H4 (cell line): Measurements from ENCODE around the gene MEST. TPM values are rescaled to one million over a fixed set of nuclear protein-coding genes. Genes with fewer than 3 reads are reported as not detected.
"Not testable (repeated sequence)": the region's sequence is repeated elsewhere in the genome, so short reads cannot be mapped to it uniquely, and the experiment has no call there.

Experiments used
- DNase-seq: peaks from one replicate; pipeline ENCODE4 v3.0.0-alpha.2; 2015; ENCODE audit warnings: low spot score
- total RNA-seq: library from RNA; depleted of rRNA; stranded (reverse); fragments of >200 nt; shearing (Covaris generic); gene quantifications from 2 replicates; pipeline ENCODE4 v1.2.3, GENCODE V29; 2014; rRNA removed

Gene MEST, protein sequence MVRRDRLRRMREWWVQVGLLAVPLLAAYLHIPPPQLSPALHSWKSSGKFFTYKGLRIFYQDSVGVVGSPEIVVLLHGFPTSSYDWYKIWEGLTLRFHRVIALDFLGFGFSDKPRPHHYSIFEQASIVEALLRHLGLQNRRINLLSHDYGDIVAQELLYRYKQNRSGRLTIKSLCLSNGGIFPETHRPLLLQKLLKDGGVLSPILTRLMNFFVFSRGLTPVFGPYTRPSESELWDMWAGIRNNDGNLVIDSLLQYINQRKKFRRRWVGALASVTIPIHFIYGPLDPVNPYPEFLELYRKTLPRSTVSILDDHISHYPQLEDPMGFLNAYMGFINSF
- total RNA-seq = 0.06 TPM in 1 of 2 replicates, not detected in the other

GRCh38 chr7:130491841-130492522 is at the start of gene MEST:
MEST (plus strand) TSS chr7:130492085; CDS start chr7:130492314, 229 bp downstream.
- DNase-seq = no peak

DNA sequence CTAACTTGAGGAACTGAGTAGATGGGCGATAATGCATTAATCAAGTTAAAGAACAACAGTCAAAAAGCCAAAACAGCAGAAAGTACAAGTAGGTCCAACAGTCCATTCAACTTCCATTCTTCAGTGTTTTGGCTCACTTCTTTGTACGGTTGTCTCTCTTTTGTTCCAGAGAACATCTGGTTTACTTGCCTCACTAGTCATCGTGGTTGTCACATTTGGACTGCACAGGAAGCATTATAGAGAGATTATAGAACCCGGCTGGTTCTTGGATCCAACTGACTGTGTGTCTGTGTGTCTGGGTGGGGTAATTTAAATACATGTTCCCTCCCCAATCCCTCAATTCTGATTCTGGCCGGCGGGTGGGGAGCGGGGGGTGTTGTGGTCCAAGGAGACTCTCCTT is 49.3 kb upstream of the MEST start:
- DNase-seq = no peak

DNA sequence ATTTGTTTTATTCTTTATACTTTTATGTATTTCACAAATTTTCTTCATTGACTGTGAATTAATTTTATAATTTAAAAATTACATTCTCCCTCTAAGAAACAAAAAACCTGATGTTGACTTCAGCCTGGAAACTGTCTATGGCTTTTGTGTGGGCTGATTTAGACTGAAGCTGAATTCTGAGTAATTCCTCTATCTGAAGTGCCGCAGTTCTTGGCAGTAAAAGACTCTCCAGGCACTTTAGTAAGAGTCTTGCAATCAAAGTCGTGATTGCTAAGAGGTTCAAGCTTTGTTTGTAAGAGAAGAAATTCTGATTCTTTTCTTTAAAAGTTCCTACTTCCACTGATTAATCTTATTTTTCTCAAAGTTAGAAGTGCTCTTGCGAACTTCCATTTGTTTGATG is 47.7 kb upstream of the MEST start:
- no peak for DNase-seq

GRCh38 chr7:130444751-130445407 is 47.0 kb upstream of the MEST start:
- DNase-seq = no peak

- no peak for DNase-seq
Measured at GRCh38 chr7:130446259-130446658, 45.6 kb upstream of the MEST start.

GRCh38 chr7:130451344-130451743 is 40.5 kb upstream of the MEST start:
- not testable (repeated sequence) for DNase-seq

GRCh38 chr7:130452951-130453350 is 38.9 kb upstream of the MEST start:
- DNase-seq = no peak

DNA sequence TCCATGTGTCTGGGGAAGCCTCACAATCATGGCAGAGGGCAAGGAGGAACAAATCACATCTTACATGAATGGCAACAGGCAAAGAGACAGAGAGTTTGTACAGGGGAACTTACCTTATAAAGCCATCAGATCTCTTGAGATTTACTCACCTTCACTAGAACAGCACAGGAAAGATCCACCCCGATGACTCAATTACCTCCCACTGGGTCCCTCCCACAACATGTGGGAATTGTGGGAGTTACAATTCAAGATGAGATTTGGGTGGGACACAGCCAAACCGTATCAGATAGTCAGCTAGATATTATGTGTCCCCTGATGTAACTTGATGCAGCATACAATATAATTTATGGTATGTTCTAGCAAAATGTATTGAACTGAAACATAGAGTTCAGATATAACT is 36.9 kb upstream of the MEST start:
- DNase-seq = no peak

DNA sequence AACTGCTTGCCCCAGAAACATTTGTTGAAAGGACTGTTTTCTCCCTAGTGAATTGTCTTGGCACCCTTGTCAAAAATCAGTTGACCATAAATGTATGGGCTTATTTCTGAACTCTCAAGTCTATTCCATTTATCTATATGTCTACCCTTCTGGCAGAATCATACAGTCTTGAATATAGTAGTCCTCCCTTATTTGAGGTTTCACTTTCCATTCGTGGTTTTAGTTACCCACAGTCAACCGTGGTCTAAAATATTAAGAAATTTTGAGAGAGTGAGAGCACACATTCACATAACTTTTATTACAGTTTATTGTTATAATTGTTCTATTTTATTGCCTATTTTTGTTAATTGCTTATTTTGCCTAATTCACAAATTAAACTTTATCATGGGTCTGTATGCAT is 33.6 kb upstream of the MEST start:
- no peak for DNase-seq

DNA sequence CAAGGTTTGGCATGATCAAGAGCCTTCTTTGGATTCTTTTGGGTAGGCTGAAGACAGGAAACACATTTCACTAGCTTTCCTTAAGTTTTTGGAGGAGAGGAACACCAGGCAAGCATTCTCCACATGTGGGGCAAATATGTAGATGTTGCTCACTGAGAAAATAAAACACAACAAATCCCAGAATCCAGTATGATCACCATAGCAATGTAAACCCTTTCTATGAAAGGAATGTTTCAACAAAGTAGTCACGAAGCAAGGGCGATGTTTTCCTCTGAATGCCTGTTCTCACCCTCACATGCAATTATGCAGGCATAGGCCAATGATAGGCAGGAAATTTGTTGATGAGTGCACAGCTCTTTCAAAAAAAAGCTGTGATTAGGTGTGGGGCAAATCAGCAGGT is 30.6 kb upstream of the MEST start:
- no peak for DNase-seq

- no peak for DNase-seq
Measured at GRCh38 chr7:130463553-130464434, 28.1 kb upstream of the MEST start.

DNA sequence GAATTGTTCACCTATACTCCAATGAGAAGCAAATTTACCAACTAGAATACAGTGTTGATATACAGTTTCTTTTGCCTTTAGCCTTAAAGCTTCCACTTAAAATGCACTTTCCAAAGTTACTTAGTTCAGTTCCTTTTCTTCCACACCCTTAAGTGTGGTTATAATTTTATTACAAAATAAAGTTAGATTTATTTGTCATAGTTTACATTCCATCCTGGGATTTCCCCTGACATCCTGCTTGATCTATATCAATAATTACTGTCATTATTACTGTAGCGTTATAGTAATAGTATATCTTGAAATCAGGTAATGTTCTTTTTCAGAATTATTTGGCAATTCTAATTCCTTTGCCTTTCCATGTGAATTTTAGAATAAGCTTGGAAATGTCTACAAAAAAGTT is 23.3 kb upstream of the MEST start:
- DNase-seq = no peak

GRCh38 chr7:130471974-130472373 is 19.9 kb upstream of the MEST start:
- DNase-seq = no peak

DNA sequence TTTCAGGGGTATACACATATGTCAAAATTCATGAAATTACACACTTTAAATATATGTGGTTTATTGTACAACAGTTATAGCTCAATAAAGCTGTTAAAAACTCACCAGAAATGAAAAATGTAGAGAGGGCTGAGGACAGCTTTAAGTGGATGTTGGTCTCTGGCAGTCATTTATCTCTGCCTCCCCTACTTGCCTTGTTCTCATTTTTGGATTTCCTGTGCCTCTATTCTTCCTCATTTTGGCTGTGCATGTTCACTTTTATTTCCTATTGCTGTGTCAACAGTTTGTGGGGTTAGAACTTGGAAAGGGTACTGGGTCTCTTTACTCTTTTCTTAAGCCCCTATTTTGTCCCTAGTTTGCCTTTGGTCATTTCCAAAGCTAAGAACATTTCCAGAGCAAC is 18.6 kb upstream of the MEST start:
- no peak for DNase-seq

GRCh38 chr7:130473876-130474275 is 18.0 kb upstream of the MEST start:
- DNase-seq = no peak

GRCh38 chr7:130475776-130476175 is 16.1 kb upstream of the MEST start:
- no peak for DNase-seq

- no peak for DNase-seq
Measured at GRCh38 chr7:130476297-130477150, 15.4 kb upstream of the MEST start.

GRCh38 chr7:130478991-130479390 is 12.9 kb upstream of the MEST start:
- DNase-seq = no peak

DNA sequence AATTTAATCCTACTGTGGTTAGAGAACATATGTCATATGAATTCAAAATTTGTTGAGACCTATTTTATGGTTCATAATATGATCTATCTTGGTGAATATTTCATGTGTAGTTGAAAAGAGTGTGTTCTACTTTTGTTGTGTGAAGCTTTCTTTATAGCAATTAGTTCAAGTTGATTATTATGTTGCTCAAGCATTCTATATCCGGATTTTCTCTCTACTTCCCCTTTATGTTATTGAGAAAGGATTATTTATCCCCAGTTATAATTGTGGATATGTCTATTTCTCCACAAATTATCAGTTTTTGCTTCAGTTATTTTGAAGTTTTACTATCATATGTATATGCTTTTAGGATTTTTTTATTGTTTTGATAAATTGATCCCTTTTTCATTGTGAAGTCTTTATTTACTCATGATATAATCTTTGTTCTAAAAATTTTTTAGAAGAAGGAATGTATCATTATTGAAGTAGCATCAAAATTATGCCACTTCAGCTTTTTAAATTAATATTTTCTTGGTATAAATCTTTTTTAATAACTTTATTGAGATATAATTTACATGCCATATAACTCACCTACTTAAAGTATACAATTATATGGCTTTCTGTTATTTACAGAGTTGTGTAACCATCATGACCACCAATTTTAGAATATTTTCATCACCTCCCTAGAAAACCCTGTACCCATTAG is 12.0 kb upstream of the MEST start:
- DNase-seq = no peak

GRCh38 chr7:130481898-130482297 is 10.0 kb upstream of the MEST start:
- peak; percentile 12 for DNase-seq
